SK-N-MC (cell line): ENCODE data around the gene RTKN2.

Experiments
- EZH2 ChIP-seq: fragments of 200-600 bp; sonication (generic); IDR thresholded peaks from one replicate; pipeline ENCODE4 v1.6.1; 2017; ENCODE audit warnings: antibody characterized with exemption
- FOXP2 ChIP-seq: optimal IDR thresholded peaks from 2 replicates; pipeline ENCODE3; 2011; ENCODE audit warnings: mild to moderate bottlenecking, moderate library complexity; ENCODE audit not compliant: insufficient read depth; ENCODE audit errors: extremely low read length, control extremely low read depth
- POLR2AphosphoS5 ChIP-seq: IDR thresholded peaks from 2 replicates; pipeline ENCODE4 v1.6.1; 2012; ENCODE audit warnings: mild to moderate bottlenecking, low read depth, low read length, borderline replicate concordance

GRCh38 chr10:62163024-62163423, 105.6 kb downstream of the RTKN2 start:
- TF ChIP-seq POLR2AphosphoS5 (no peak), EZH2 (no peak), FOXP2 (no peak)
